Kidney (tissue), 14 donors: ENCODE data around the gene PIP4K2C. TPM values are rescaled to one million over a fixed set of nuclear protein-coding genes. Genes with fewer than 3 reads are reported as not detected.

Experiments
- DNase-seq, 5 donors: peaks; one replicate each; pipeline ENCODE4 v3.0.0-alpha.2; 2013 to 2020
- FAIRE-seq: peaks from 2 replicates; lab custom pipeline; 2012; peaks lifted over from hg19 to GRCh38; lab: Jason Lieb, UNC
- H3K27ac ChIP-seq, 2 donors: one replicate each; pipeline ENCODE4 v1.7.0; 2013; ENCODE audit warnings: low read depth in 2 of 2, low read length in 2 of 2, inconsistent platforms in 1 of 2
- H3K27me3 ChIP-seq: one replicate; pipeline ENCODE4 v1.7.1; 2013; ENCODE audit warnings: low read length, inconsistent platforms; ENCODE audit not compliant: control insufficient read depth, insufficient read depth
- H3K36me3 ChIP-seq, 3 donors: one replicate each; pipeline versions ENCODE4 v1.7.0 to v1.7.1; 2013; ENCODE audit warnings: low read length in 3 of 3, control low read depth in 1 of 3, inconsistent platforms in 1 of 3; ENCODE audit not compliant: insufficient read depth in 3 of 3, control insufficient read depth in 2 of 3
- H3K4me1 ChIP-seq, 3 donors: one replicate each; pipeline versions ENCODE4 v1.7.0 to v1.7.1; 2013; ENCODE audit warnings: low read length in 3 of 3, inconsistent platforms in 1 of 3, low read depth in 1 of 3; ENCODE audit not compliant: control insufficient read depth in 2 of 3, insufficient read depth in 2 of 3
- H3K4me3 ChIP-seq, 3 donors: one replicate each; pipeline versions ENCODE4 v1.7.0 to v1.8.1; 2013; ENCODE audit warnings: low read length in 3 of 3, control low read depth in 1 of 3, inconsistent platforms in 1 of 3
- H3K9ac ChIP-seq, 3 donors: one replicate each; pipeline versions ENCODE4 v1.7.0 to v1.7.1; 2013; ENCODE audit warnings: low read length in 3 of 3, control low read depth in 1 of 3, inconsistent platforms in 1 of 3
- H3K9me3 ChIP-seq, 3 donors: one replicate each; pipeline versions ENCODE4 v1.7.0 to v1.7.1; 2013; ENCODE audit warnings: low read length in 3 of 3, control low read depth in 1 of 3, inconsistent platforms in 1 of 3; ENCODE audit not compliant: control insufficient read depth in 2 of 3, insufficient read depth in 1 of 3
- intact Hi-C: fragments of 100-400 bp; cut with DNase I; formaldehyde crosslinking; loops from one replicate; pipeline ENCODE4 v1.11.1; 2022
- polyA plus RNA-seq: library from polyadenylated mRNA; stranded (reverse); fragments of 350-450 nt; fragmentation: Illumina TruSeq; extraction: RNeasy Lipid Tissue Mini Kit (QIAGEN cat#74804); gene quantifications from one replicate; pipeline ENCODE4 v1.2.3, GENCODE V29; 2014; ENCODE audit warnings: low read depth, low replicate concordance; ENCODE audit not compliant: insufficient read depth
- total RNA-seq: library from RNA; stranded (reverse); fragmentation: NEBNext Ultra II Directional; extraction: Animal tissue kit (Norgen Biotek cat#: 25700); gene quantifications from one replicate; pipeline ENCODE4 v1.2.1, GENCODE V29; 2021
- TF ChIP-seq, protein P1 (sequence below): IDR thresholded peaks from 3 replicates; pipeline ENCODE4 v1.5.1; 2012; ENCODE audit warnings: mild to moderate bottlenecking, moderate library complexity, borderline replicate concordance; ENCODE audit not compliant: insufficient read depth; ENCODE audit errors: extremely low read depth
- donor health status: control.
- donor health status: control.
- donor health status: control.
- donor health status: control.
- donor health status: control.
- donor health status: DM: yes; HTN: yes; CAD: no.
- donor health status: Normal renal cell carcinoma (clear cell type).

PIP4K2C gene
- total and polyA plus RNA-seq, 2 donors from 2014 or later: 43.2 to 52.4 TPM

DNA sequence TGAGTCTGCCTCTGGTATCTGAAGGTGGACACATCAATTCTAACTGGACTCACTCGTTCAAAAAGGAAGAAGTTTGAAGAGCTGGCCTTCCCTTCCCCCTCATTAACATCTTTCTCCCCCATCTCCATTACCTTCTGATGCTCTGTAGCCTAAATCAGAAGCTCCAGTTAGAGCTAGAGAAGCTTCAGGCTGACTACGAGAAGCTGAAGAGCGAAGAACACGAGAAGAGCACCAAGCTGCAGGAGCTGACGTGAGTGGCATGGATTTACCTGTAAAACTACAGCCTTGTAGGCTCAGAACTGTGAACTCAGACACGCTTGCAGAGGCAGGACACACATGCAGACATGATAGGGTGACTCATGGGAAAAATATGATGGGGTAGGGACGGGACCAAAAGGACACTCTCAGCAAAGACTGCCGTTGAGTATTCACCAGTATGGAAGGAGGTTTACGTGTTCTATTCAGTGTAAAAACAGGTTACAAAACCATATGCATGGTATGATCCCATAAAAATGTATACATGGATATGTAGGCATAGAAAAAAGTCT is 14.3 kb upstream of the PIP4K2C start:
- Histone ChIP-seq H3K27me3 (no peaks in the 10 kb centered on the region), H3K4me1 (no peaks in the 10 kb centered on the region), H3K36me3 (no peaks in the 10 kb centered on the region), H3K9me3 (no peaks in the 10 kb centered on the region), H3K9ac (no peak overlapping the region), H3K4me3 (no peak overlapping the region), H3K27ac (no peak overlapping the region)
- intact Hi-C loops: no loop called here
- TF ChIP-seq, protein P1, sequence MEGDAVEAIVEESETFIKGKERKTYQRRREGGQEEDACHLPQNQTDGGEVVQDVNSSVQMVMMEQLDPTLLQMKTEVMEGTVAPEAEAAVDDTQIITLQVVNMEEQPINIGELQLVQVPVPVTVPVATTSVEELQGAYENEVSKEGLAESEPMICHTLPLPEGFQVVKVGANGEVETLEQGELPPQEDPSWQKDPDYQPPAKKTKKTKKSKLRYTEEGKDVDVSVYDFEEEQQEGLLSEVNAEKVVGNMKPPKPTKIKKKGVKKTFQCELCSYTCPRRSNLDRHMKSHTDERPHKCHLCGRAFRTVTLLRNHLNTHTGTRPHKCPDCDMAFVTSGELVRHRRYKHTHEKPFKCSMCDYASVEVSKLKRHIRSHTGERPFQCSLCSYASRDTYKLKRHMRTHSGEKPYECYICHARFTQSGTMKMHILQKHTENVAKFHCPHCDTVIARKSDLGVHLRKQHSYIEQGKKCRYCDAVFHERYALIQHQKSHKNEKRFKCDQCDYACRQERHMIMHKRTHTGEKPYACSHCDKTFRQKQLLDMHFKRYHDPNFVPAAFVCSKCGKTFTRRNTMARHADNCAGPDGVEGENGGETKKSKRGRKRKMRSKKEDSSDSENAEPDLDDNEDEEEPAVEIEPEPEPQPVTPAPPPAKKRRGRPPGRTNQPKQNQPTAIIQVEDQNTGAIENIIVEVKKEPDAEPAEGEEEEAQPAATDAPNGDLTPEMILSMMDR: no peak
- DNase-seq (no peak), FAIRE-seq (no peak)

DNA sequence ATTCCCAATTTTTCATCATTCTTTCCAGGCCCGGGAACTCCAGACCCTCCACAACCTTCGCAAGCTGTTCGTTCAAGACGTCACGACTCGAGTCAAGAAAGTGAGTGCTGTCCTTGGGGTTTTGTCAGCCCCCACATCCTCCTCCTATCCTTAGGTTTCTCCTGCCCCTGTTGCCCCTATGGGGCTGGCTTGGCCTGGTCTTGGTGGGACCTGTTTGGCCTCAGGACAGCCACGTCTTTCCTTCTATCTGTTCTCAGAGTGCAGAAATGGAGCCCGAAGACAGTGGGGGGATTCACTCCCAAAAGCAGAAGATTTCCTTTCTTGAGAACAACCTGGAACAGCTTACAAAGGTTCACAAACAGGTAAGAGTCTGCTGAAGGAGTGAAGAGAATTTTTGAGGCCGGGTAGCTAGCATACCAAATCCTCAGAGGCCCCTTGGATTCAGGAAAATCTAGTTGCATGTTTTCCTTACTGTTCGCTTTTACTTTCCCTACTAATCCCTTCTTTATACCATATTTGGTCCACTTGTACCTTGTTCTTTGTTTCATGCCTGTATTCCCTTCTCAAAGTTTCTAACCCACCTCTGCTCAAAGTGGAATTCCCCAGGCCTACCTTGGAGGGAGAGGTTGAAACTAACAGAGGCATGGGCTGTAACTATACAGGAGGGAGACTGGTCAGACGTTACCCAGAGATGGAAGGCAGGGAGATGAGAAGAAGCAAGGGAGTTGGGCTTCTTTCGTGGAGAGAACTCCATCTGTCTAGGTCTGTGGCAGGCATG is 12.8 kb upstream of the PIP4K2C start:
- DNase-seq (no peak), FAIRE-seq (no peak)
- no peak overlapping the region for H3K4me3 ChIP-seq
- TF ChIP-seq, protein P1: no peak
- no peaks in the 10 kb centered on the region for H3K9me3 ChIP-seq
- no peaks in the 10 kb centered on the region for H3K27me3 ChIP-seq
- intact Hi-C loops: no loop called here
- no peaks in the 10 kb centered on the region for H3K36me3 ChIP-seq
- no peaks in the 10 kb centered on the region for H3K4me1 ChIP-seq
- H3K9ac ChIP-seq: no peak overlapping the region
- H3K27ac ChIP-seq: no peak overlapping the region

DNA sequence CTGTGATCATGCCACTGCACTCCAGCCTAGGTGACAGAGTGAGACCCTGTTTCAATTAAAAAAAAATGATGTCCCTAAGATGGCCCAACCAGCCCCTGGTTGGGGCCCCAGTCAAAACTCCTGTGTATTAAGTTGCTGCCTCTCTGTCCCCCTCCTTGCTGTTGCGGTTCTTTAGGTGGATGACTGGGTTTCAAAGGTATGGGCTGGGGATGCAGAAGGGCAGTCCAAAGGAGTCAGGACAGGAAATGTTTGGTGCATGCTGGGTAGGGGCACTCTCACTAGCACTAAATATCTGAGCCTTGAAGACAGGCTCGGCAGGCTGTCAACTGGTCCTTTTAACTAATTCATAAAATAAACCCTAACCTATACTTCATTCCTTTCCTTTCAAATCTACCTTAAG is 12.0 kb upstream of the PIP4K2C start:
- Histone ChIP-seq H3K9ac (no peak overlapping the region), H3K4me1 (no peaks in the 10 kb centered on the region), H3K27me3 (no peaks in the 10 kb centered on the region), H3K36me3 (no peaks in the 10 kb centered on the region), H3K9me3 (no peaks in the 10 kb centered on the region), H3K4me3 (no peak overlapping the region), H3K27ac (no peak overlapping the region)
- FAIRE-seq: no peak
- TF ChIP-seq, protein P1: no peak
- intact Hi-C loops: no loop called here
- no peak for DNase-seq
